HG03571 (cell line): ENCODE data around the gene VGLL1.
A peak's percentile ranks its signal among the peaks of the same experiment; 100 is the strongest.

ENCODE experiments used
- ATAC-seq: cut with Tn5 transposase; IDR thresholded peaks from one replicate; pipeline ENCODE4 v1.9.1; 2021; ENCODE audit not compliant: unreplicated experiment

The VGLL1 gene

GRCh38 chrX:136531951-136532350, at the start of gene VGLL1:
Gene VGLL1, plus strand, starts transcription at chrX:136532215. Its CDS starts 3,806 bp downstream, at chrX:136536021.
- no peak for ATAC-seq

- ATAC-seq: no peak
These were observed 44.4 kb upstream of the VGLL1 start, which contains the start of gene BRS3 for GRCh38 chrX:136487647-136488046. Gene BRS3, plus strand, starts transcription at chrX:136487947. Its CDS starts 168 bp downstream, at chrX:136488115.

- ATAC-seq: no peak
These were observed 43.3 kb upstream of the VGLL1 start for GRCh38 chrX:136488706-136489105.

GRCh38 chrX:136491832-136492231, 40.2 kb upstream of the VGLL1 start:
- no peak for ATAC-seq

- ATAC-seq: no peak
These were observed 39.0 kb upstream of the VGLL1 start for GRCh38 chrX:136493011-136493410.

GRCh38 chrX:136495043-136495442, 37.0 kb upstream of the VGLL1 start:
- ATAC-seq: no peak

GRCh38 chrX:136496186-136496763, 35.7 kb upstream of the VGLL1 start:
- ATAC-seq: no peak

- ATAC-seq: peak; percentile 83
These were observed 35.1 kb upstream of the VGLL1 start for GRCh38 chrX:136496764-136497555.

- ATAC-seq: peak; percentile 22
These were observed 34.4 kb upstream of the VGLL1 start, which contains the start of gene HTATSF1 for GRCh38 chrX:136497556-136498052. Gene HTATSF1, plus strand, starts transcription at chrX:136497592. Its CDS starts 93 bp downstream, at chrX:136497685.

GRCh38 chrX:136519069-136519468, 12.9 kb upstream of the VGLL1 start:
- ATAC-seq: no peak

GRCh38 chrX:136523770-136524169, 8.2 kb upstream of the VGLL1 start:
- ATAC-seq: no peak

- ATAC-seq: no peak
These were observed 6.0 kb upstream of the VGLL1 start for GRCh38 chrX:136525738-136526606.

GRCh38 chrX:136528645-136529315, 3.2 kb upstream of the VGLL1 start:
- no peak for ATAC-seq

- no peak for ATAC-seq
These were observed 2.2 kb upstream of the VGLL1 start for GRCh38 chrX:136529795-136530194.

GRCh38 chrX:136534131-136534530, 2.1 kb downstream of the VGLL1 start:
- ATAC-seq: no peak

GRCh38 chrX:136538811-136539210, 6.8 kb downstream of the VGLL1 start:
- no peak for ATAC-seq

- ATAC-seq: no peak
These were observed 8.2 kb downstream of the VGLL1 start for GRCh38 chrX:136540226-136540625.

- ATAC-seq: no peak
These were observed 9.3 kb downstream of the VGLL1 start for GRCh38 chrX:136541294-136541693.

GRCh38 chrX:136542281-136542680, 10.3 kb downstream of the VGLL1 start:
- ATAC-seq: no peak

GRCh38 chrX:136546371-136546781, 14.4 kb downstream of the VGLL1 start:
- no peak for ATAC-seq

GRCh38 chrX:136549226-136549625, 17.2 kb downstream of the VGLL1 start:
- no peak for ATAC-seq
